Measurements from ENCODE around the gene USP17L13.
"Not testable (repeated sequence)": the region's sequence is repeated elsewhere in the genome, so short reads cannot be mapped to it uniquely, and the experiment has no call there.

DNA sequence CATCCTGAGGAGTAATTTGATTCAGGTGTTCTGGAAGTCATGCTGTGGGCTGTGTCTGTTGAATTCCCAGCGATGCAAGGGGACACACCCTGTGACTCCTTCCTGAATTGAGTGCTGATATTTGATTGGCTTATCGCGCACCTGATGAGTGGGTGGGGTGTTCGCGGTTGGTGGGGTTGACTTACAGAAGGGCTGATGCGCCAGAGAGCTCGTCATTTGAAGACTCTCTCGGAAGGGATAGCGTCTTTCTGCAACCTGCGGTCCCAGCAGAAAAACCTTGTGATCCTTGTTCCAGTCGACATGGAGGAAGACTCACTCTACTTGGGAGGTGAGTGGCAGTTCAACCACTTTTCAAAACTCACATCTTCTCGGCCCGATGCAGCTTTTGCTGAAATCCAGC lies 37.9 kb downstream of the USP17L13 start, which contains the start of gene USP17L21:
- TF ChIP-seq, protein P1, sequence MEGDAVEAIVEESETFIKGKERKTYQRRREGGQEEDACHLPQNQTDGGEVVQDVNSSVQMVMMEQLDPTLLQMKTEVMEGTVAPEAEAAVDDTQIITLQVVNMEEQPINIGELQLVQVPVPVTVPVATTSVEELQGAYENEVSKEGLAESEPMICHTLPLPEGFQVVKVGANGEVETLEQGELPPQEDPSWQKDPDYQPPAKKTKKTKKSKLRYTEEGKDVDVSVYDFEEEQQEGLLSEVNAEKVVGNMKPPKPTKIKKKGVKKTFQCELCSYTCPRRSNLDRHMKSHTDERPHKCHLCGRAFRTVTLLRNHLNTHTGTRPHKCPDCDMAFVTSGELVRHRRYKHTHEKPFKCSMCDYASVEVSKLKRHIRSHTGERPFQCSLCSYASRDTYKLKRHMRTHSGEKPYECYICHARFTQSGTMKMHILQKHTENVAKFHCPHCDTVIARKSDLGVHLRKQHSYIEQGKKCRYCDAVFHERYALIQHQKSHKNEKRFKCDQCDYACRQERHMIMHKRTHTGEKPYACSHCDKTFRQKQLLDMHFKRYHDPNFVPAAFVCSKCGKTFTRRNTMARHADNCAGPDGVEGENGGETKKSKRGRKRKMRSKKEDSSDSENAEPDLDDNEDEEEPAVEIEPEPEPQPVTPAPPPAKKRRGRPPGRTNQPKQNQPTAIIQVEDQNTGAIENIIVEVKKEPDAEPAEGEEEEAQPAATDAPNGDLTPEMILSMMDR (IDR thresholded peaks at IDR 0.05), result not testable (repeated sequence)
- not testable (repeated sequence) for TF ChIP-seq POLR2A, POLR2AphosphoS5, EP300 (IDR thresholded peaks at IDR 0.05)
